Fibroblast of lung (primary cell): ENCODE data around the gene ANKRD13A. TPM values are rescaled to one million over a fixed set of nuclear protein-coding genes. Genes with fewer than 3 reads are reported as not detected.
A peak's percentile ranks its signal among the peaks of the same experiment; 100 is the strongest.
"Not testable (repeated sequence)": the region's sequence is repeated elsewhere in the genome, so short reads cannot be mapped to it uniquely, and the experiment has no call there.

Experiments used
- DNase-seq, 2 donors: peaks; one replicate each; pipeline versions ENCODE4 v3.0.0 to v3.0.0-alpha.2; 2010; ENCODE audit warnings: low read depth in 2 of 2
- H2AFZ ChIP-seq: 2 replicates; pipeline ENCODE4 v1.5.1; 2012; ENCODE audit warnings: low read length, control low read depth, inconsistent platforms
- H3K27ac ChIP-seq: 2 replicates; pipeline ENCODE4 v1.5.1; 2011; ENCODE audit warnings: low read length, control low read depth; ENCODE audit not compliant: insufficient read depth
- H3K27me3 ChIP-seq: 2 replicates; pipeline ENCODE4 v1.5.1; 2011; ENCODE audit warnings: mild to moderate bottlenecking, low read length; ENCODE audit not compliant: control insufficient read depth, insufficient read depth
- H3K36me3 ChIP-seq: 2 replicates; pipeline ENCODE4 v1.5.1; 2011; ENCODE audit warnings: low read length; ENCODE audit not compliant: control insufficient read depth, insufficient read depth
- H3K4me1 ChIP-seq: 2 replicates; pipeline ENCODE4 v1.5.1; 2011; ENCODE audit warnings: low read length; ENCODE audit not compliant: control insufficient read depth, insufficient read depth; ENCODE audit errors: extremely low read depth
- H3K4me2 ChIP-seq: 2 replicates; pipeline ENCODE4 v1.5.1; 2011; ENCODE audit warnings: low read length, control low read depth; ENCODE audit not compliant: insufficient read depth; ENCODE audit errors: extremely low read depth
- H3K4me3 ChIP-seq, 4 experiments: fragments of 200-600 bp in 1 of 4; sonication (generic) in 1 of 4; replicated peaks in 1 of 4; 2 replicates each; pipeline ENCODE4 v1.5.1; 2011 to 2016; ENCODE audit warnings: low read length in 4 of 4, low read depth in 3 of 4, mild to moderate bottlenecking in 3 of 4, control low read depth in 2 of 4, inconsistent platforms in 1 of 4, mixed read lengths in 1 of 4; ENCODE audit not compliant: insufficient read depth in 1 of 4; ENCODE audit errors: control extremely low read depth in 1 of 4
- H3K79me2 ChIP-seq: 2 replicates; pipeline ENCODE4 v1.5.1; 2012; ENCODE audit warnings: mild to moderate bottlenecking, low read length, inconsistent platforms; ENCODE audit not compliant: control insufficient read depth, insufficient read depth
- H3K9ac ChIP-seq: 2 replicates; pipeline ENCODE4 v1.5.1; 2011; ENCODE audit warnings: mild to moderate bottlenecking, low read length, control low read depth; ENCODE audit not compliant: insufficient read depth
- H3K9me3 ChIP-seq: 2 replicates; pipeline ENCODE4 v1.5.1; 2012; ENCODE audit warnings: low read depth, low read length; ENCODE audit not compliant: control insufficient read depth, insufficient read depth
- H4K20me1 ChIP-seq: 2 replicates; pipeline ENCODE4 v1.5.1; 2011; ENCODE audit warnings: low read length; ENCODE audit not compliant: control insufficient read depth, insufficient read depth; ENCODE audit errors: extremely low read depth
- EZH2 ChIP-seq: IDR thresholded peaks from 2 replicates; pipeline ENCODE4 v1.5.1; 2012; ENCODE audit warnings: low read length, control low read depth, mild to moderate bottlenecking; ENCODE audit errors: missing control alignments
- polyA plus RNA-seq, 2 donors: library from polyadenylated mRNA; depleted of rRNA in 1 of 2; stranded (reverse) in 1 of 2; unstranded in 1 of 2; fragments of >200 nt; gene quantifications; 2 replicates each; pipeline ENCODE4 v1.2.1, GENCODE V29; 2011 to 2012; ENCODE audit warnings: missing spikeins in 1 of 2
- total RNA-seq: library from RNA; depleted of rRNA; stranded (reverse); fragments of >200 nt; gene quantifications from 2 replicates; pipeline ENCODE4 v1.2.1, GENCODE V29; 2014
- TF ChIP-seq, protein P1 (sequence below), 2 donors: IDR thresholded peaks in 1 of 2; conservative IDR thresholded peaks in 1 of 2; 1 replicate in 1 of 2; 2 replicates in 1 of 2; pipeline ENCODE4 v1.5.1; 2011 to 2012; ENCODE audit warnings: low read length in 2 of 2, control low read depth in 1 of 2, inconsistent platforms in 1 of 2, low read depth in 1 of 2, mild to moderate bottlenecking in 1 of 2

Gene ANKRD13A
- total and polyA plus RNA-seq, 2 donors (not counting 1 experiment from before 2014, with no cell fraction given) = 168 to 340 TPM

DNA sequence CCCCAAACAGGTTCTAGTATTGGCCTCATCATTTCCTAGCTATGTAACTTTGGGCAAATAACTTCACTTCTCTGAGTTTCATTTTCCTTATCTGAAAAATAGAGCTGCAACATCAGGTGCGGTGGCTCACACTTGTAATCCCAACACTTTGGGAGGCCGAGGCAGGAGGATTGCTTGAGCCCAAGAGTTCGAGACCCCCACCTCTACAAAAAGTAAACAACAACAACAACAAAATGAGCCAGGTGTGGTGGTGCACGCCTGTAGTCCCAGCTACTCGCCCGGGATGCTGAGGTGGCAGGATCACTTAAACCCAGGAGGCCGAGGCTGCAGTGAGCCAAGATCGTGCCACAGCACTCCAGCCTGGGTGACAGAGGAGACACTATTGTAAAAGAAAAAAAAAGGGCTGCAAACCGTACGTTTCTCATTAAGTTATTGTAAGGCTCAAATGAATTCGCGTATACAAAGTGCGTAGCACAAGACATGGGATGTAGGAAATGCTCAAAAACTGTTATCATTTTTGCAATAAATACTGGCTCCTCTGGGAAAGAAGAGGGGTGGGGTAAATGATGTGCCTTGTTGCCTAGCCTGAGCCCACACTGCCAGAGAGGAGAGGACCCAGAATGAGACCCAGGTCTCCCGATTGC is 48.2 kb downstream of the ANKRD13A start:
- no peak for DNase-seq
- Histone ChIP-seq H3K9ac (peak overlapping the region; percentile 80), H3K79me2 (peaks cover 26% of the 10 kb centered on the region), H2AFZ (no peak overlapping the region), H4K20me1 (no peaks in the 10 kb centered on the region), H3K27me3 (no peaks in the 10 kb centered on the region), H3K9me3 (no peaks in the 10 kb centered on the region), H3K36me3 (no peaks in the 10 kb centered on the region), H3K27ac (peak overlapping the region; percentile 85), H3K4me3 (peak overlapping the region; percentile 87 to 99 (median 90)), H3K4me2 (peak overlapping the region; percentile 81), H3K4me1 (no peaks in the 10 kb centered on the region)
- no peak for TF ChIP-seq EZH2
- TF ChIP-seq, protein P1, sequence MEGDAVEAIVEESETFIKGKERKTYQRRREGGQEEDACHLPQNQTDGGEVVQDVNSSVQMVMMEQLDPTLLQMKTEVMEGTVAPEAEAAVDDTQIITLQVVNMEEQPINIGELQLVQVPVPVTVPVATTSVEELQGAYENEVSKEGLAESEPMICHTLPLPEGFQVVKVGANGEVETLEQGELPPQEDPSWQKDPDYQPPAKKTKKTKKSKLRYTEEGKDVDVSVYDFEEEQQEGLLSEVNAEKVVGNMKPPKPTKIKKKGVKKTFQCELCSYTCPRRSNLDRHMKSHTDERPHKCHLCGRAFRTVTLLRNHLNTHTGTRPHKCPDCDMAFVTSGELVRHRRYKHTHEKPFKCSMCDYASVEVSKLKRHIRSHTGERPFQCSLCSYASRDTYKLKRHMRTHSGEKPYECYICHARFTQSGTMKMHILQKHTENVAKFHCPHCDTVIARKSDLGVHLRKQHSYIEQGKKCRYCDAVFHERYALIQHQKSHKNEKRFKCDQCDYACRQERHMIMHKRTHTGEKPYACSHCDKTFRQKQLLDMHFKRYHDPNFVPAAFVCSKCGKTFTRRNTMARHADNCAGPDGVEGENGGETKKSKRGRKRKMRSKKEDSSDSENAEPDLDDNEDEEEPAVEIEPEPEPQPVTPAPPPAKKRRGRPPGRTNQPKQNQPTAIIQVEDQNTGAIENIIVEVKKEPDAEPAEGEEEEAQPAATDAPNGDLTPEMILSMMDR (conservative IDR thresholded peaks at IDR 0.05 in 1 of 2, IDR thresholded peaks at IDR 0.05 in 1 of 2; ENCODE audit: low read depth in 1 of 2, low read length in 2 of 2) = no peak

DNA sequence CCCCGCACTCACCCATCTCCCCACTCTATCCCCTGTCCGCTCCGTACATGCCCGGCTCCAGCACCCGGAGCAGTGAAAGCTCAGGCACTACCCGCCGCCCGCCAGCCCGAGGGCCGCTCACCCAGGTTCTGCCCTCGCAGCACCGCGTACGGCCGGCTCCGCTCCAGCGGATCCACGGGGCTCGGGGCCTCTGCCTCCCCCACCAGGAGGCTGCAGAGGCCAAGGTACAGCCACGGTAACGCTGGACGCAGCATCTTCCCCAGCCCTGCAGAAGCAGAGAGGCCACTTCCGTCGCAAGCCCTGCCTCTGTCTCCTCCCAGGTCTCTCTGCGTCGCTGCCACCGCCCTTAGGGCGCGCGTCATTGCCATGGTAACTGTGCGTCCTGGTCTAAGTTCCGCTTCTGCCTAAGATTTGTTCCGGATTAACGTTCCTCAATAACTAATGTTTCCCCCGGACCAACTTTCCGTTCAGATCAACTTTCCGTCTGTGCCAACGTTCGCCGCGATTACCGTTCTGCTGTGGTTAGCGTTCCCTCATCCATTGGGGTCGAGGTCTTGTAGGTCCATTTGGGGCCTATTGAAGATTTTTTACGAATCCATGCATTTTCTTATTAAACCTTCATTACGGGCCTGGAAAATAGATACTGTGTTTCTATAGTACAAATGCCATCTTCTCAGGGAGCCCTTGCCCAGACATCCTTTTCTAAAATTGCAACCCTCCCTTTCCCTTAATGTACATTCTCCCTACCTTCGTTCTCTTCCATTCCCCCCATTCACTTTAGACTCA is 49.2 kb downstream of the ANKRD13A start, which contains the start of gene C12orf76:
TSS of gene C12orf76 (minus strand) at position 281 of the 786 bp plus-strand sequence. CDS start at position 254, 27 bp downstream.
- Histone ChIP-seq H3K9me3 (no peaks in the 10 kb centered on the region), H3K4me3 (peak within 1 kb of the TSS; percentile 87 to 99 (median 90))

DNA sequence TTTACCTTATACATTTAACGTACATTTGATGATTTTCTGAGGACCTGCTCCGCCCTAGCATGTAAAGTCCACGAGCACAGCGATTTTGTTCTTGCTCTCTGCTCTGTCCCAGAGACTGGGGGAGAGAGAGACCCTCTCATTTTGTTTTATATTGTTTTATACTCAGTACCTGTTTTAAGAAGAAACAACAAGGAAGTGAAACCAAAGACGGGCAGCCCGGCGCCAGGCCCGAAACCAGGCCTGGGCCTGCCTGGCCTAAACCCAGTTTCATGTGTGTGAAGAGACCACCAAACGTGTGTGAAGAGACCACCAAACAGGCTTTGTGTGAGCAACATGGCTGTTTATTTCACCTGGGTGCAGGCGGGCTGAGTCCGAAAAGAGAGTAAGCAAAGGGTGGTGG is 49.8 kb downstream of the ANKRD13A start:
- not testable (repeated sequence) for H3K27me3 ChIP-seq, DNase-seq, H3K9ac ChIP-seq, H3K9me3 ChIP-seq, H4K20me1 ChIP-seq, H3K36me3 ChIP-seq, H3K4me1 ChIP-seq
- Histone ChIP-seq H3K79me2 (peaks cover 26% of the 10 kb centered on the region), H3K27ac (peak overlapping the region; percentile 85), H3K4me2 (peak overlapping the region; percentile 98), H2AFZ (peak overlapping the region; percentile 90), H3K4me3 (peak overlapping the region; percentile 87 to 99 (median 90))

More for the DNA sequence above, 49.2 kb downstream of the ANKRD13A start, which contains the start of gene C12orf76:
- Histone ChIP-seq H3K27ac (peak within 1 kb of the TSS; percentile 85), H3K79me2 (peaks cover 26% of the 10 kb centered on the region), H3K27me3 (no peaks in the 10 kb centered on the region), H3K36me3 (no peaks in the 10 kb centered on the region), H4K20me1 (no peaks in the 10 kb centered on the region), H3K4me2 (peak within 1 kb of the TSS; percentile 98), H3K9ac (peak within 1 kb of the TSS; percentile 80), H3K4me1 (no peaks in the 10 kb centered on the region), H2AFZ (peak within 1 kb of the TSS; percentile 90)
- DNase-seq = peak; percentile 96 to 98
- TF ChIP-seq EZH2 = no peak

DNA sequence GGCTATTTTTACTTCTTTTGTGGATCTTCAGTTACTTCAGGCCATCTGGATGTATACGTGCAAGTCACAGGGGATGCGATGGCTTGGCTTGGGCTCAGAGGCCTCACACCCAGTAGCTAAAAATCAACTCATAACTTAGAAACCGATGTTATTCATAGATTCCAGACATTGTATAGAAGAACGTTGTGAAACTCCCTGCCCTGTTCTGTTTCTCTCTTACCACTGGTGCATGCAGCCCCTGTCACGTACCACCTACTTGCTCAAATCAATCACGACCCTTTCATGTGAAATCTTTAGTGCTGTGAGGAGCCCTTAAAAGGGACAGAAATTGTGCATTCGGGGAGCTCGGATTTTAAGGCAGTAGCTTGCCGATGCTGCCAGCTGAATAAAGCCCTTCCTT is 50.4 kb downstream of the ANKRD13A start:
- H3K27me3 ChIP-seq, H3K4me1 ChIP-seq, DNase-seq, H3K9me3 ChIP-seq, H3K36me3 ChIP-seq, H4K20me1 ChIP-seq, H3K4me2 ChIP-seq, H2AFZ ChIP-seq, H3K4me3 ChIP-seq, H3K27ac ChIP-seq, H3K9ac ChIP-seq: not testable (repeated sequence)
- H3K79me2 ChIP-seq = peaks cover 26% of the 10 kb centered on the region
